ENCODE measurements around the gene SLC35B3. TPM values are rescaled to one million over a fixed set of nuclear protein-coding genes. Genes with fewer than 3 reads are reported as not detected.
A peak's percentile ranks its signal among the peaks of the same experiment; 100 is the strongest.

The SLC35B3 gene
- total RNA-seq (2021; ENCODE audit: unreplicated experiment) = 8.6 TPM
- polyA plus RNA-seq (2012) = 5.8 and 7.8 TPM in 2 replicates
- Bru-seq, nascent RNA = percentile 82 among the genes with signal in this experiment
- BruChase-seq, experiment 1, labeled RNA remaining after a 6-hour chase = percentile 75 among the genes with signal in this experiment
- percentile 75 among the genes with signal in this experiment for BruChase-seq, experiment 2, labeled RNA remaining after a 2-hour chase
- long read RNA-seq, transcript SLC35B3-202 (11 exons, 1,973 nt) = major isoform, 10 of 21 reads
- long read RNA-seq, partial matches to known transcripts = 1 of 21 reads
- long read RNA-seq, other reads (novel, unspliced or antisense) = 10 of 21 reads

GRCh38 chr6:8435093-8435844 lies at the start of gene SLC35B3:
SLC35B3 (minus strand) TSS chr6:8435545.
- intact Hi-C loops (cut with micrococcal nuclease) = loop anchor here (2.0 kb wide), 1 partner anchor 1996 kb away; no protein-coding TSS in a partner anchor
- CTCF ChIA-PET = no interaction called here
- ATAC-seq = peak; percentile 99
- TF ChIP-seq, protein P1, sequence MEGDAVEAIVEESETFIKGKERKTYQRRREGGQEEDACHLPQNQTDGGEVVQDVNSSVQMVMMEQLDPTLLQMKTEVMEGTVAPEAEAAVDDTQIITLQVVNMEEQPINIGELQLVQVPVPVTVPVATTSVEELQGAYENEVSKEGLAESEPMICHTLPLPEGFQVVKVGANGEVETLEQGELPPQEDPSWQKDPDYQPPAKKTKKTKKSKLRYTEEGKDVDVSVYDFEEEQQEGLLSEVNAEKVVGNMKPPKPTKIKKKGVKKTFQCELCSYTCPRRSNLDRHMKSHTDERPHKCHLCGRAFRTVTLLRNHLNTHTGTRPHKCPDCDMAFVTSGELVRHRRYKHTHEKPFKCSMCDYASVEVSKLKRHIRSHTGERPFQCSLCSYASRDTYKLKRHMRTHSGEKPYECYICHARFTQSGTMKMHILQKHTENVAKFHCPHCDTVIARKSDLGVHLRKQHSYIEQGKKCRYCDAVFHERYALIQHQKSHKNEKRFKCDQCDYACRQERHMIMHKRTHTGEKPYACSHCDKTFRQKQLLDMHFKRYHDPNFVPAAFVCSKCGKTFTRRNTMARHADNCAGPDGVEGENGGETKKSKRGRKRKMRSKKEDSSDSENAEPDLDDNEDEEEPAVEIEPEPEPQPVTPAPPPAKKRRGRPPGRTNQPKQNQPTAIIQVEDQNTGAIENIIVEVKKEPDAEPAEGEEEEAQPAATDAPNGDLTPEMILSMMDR (IDR thresholded peaks at IDR 0.05 in 2 of 3, conservative IDR thresholded peaks at IDR 0.05 in 1 of 3; ENCODE audit: borderline replicate concordance in 1 of 3, insufficient read depth in 1 of 3, low read depth in 2 of 3, low read length in 2 of 3) = no peak
- TF ChIP-seq SIN3A (IDR thresholded peaks at IDR 0.05; ENCODE audit: low read depth) (peak; percentile 82), FOSL1 (IDR thresholded peaks at IDR 0.05; ENCODE audit: low read depth) (no peak), JUND (IDR thresholded peaks at IDR 0.05) (no peak), SP1 (IDR thresholded peaks at IDR 0.05; ENCODE audit: low read depth) (no peak), TCF7L2 (IDR thresholded peaks at IDR 0.05; ENCODE audit: borderline replicate concordance, extremely low read depth, insufficient read depth, insufficient read length) (no peak), ELF1 (IDR thresholded peaks at IDR 0.05; ENCODE audit: borderline replicate concordance, low read depth) (peak; percentile 92), EGR1 (IDR thresholded peaks at IDR 0.05; ENCODE audit: low read depth) (no peak), CEBPB (IDR thresholded peaks at IDR 0.05; ENCODE audit: low read depth) (no peak), EZH2phosphoT487 (IDR thresholded peaks at IDR 0.05; ENCODE audit: borderline replicate concordance) (no peak), SRF (IDR thresholded peaks at IDR 0.05; ENCODE audit: low read depth) (no peak), POLR2AphosphoS5 (IDR thresholded peaks at IDR 0.05; ENCODE audit: low read depth, low read length) (peak; percentile 94), RAD21 (IDR thresholded peaks at IDR 0.05; ENCODE audit: low read depth) (no peak), POLR2A (IDR thresholded peaks at IDR 0.05; ENCODE audit: borderline replicate concordance, extremely low read depth, insufficient read depth, insufficient read length) (peak; percentile 84), EZH2 (IDR thresholded peaks at IDR 0.05) (no peak), ZFX (IDR thresholded peaks at IDR 0.05) (peak; percentile 94)
- TF ChIP-seq, protein P2, sequence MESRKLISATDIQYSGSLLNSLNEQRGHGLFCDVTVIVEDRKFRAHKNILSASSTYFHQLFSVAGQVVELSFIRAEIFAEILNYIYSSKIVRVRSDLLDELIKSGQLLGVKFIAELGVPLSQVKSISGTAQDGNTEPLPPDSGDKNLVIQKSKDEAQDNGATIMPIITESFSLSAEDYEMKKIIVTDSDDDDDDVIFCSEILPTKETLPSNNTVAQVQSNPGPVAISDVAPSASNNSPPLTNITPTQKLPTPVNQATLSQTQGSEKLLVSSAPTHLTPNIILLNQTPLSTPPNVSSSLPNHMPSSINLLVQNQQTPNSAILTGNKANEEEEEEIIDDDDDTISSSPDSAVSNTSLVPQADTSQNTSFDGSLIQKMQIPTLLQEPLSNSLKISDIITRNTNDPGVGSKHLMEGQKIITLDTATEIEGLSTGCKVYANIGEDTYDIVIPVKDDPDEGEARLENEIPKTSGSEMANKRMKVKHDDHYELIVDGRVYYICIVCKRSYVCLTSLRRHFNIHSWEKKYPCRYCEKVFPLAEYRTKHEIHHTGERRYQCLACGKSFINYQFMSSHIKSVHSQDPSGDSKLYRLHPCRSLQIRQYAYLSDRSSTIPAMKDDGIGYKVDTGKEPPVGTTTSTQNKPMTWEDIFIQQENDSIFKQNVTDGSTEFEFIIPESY (IDR thresholded peaks at IDR 0.05; ENCODE audit: extremely low read depth, insufficient replicate concordance, low read length) = no peak
- TF ChIP-seq, protein P3, sequence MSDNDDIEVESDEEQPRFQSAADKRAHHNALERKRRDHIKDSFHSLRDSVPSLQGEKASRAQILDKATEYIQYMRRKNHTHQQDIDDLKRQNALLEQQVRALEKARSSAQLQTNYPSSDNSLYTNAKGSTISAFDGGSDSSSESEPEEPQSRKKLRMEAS (IDR thresholded peaks at IDR 0.05) = peak; percentile 72
- TF ChIP-seq, protein P4, sequence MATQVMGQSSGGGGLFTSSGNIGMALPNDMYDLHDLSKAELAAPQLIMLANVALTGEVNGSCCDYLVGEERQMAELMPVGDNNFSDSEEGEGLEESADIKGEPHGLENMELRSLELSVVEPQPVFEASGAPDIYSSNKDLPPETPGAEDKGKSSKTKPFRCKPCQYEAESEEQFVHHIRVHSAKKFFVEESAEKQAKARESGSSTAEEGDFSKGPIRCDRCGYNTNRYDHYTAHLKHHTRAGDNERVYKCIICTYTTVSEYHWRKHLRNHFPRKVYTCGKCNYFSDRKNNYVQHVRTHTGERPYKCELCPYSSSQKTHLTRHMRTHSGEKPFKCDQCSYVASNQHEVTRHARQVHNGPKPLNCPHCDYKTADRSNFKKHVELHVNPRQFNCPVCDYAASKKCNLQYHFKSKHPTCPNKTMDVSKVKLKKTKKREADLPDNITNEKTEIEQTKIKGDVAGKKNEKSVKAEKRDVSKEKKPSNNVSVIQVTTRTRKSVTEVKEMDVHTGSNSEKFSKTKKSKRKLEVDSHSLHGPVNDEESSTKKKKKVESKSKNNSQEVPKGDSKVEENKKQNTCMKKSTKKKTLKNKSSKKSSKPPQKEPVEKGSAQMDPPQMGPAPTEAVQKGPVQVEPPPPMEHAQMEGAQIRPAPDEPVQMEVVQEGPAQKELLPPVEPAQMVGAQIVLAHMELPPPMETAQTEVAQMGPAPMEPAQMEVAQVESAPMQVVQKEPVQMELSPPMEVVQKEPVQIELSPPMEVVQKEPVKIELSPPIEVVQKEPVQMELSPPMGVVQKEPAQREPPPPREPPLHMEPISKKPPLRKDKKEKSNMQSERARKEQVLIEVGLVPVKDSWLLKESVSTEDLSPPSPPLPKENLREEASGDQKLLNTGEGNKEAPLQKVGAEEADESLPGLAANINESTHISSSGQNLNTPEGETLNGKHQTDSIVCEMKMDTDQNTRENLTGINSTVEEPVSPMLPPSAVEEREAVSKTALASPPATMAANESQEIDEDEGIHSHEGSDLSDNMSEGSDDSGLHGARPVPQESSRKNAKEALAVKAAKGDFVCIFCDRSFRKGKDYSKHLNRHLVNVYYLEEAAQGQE (IDR thresholded peaks at IDR 0.05; ENCODE audit: low read depth) = no peak

More at GRCh38 chr6:8435093-8435844, at the start of gene SLC35B3:
- peak within 1 kb of the TSS; percentile 40 for H2AFZ ChIP-seq (ENCODE audit: low read depth, low read length, poor library complexity, severe bottlenecking)
- ChIA-PET RAD21 (ENCODE audit: low non-redundant PET in 1 of 2, low total read pairs in 2 of 2, uncharacterized antibody in 2 of 2, unreplicated experiment in 2 of 2) (no interaction called here), POLR2A (no interaction called here)
- no peaks in the 10 kb centered on the region for H4K20me1 ChIP-seq (ENCODE audit: insufficient read depth)
- BruUV-seq (replicated peaks) = TSS peak; percentile 67
- no peaks in the 10 kb centered on the region for H3K9me3 ChIP-seq (ENCODE audit: control insufficient read depth in 1 of 2, insufficient read depth in 1 of 2, low read depth in 1 of 2, low read length in 2 of 2)
- no peaks in the 10 kb centered on the region for H3K27me3 ChIP-seq (ENCODE audit: insufficient read depth, low read length)
- peak within 1 kb of the TSS; percentile 67 to 89 for H3K4me3 ChIP-seq (replicated peaks in 1 of 2; ENCODE audit: low read depth in 1 of 2, low read length in 2 of 2)
- DNase-seq (ENCODE audit: low read depth, low spot score) = peak; percentile 74
- peaks cover 2 to 15% of the 10 kb centered on the region in 2 experiments; a peak in 3 of 4 replicates for H3K4me1 ChIP-seq (ENCODE audit: control insufficient read depth in 1 of 2, insufficient read depth in 2 of 2, low read length in 2 of 2)
- H3K79me2 ChIP-seq (ENCODE audit: insufficient read depth, low read length) = peaks cover 29% of the 10 kb centered on the region
- H3K9me2 ChIP-seq (ENCODE audit: insufficient read depth) = no peaks in the 10 kb centered on the region; the same call in 1 of the 2 replicates
- peak within 1 kb of the TSS; percentile 70 for H3K27ac ChIP-seq (ENCODE audit: low read depth, low read length)
- peak within 1 kb of the TSS; percentile 82 for H3K4me2 ChIP-seq (ENCODE audit: low read length)
- no peaks in the 10 kb centered on the region for H3K36me3 ChIP-seq (ENCODE audit: control insufficient read depth in 1 of 2, insufficient read depth in 2 of 2, low read length in 2 of 2)
- H3K9ac ChIP-seq (ENCODE audit: low read length) = peak within 1 kb of the TSS; percentile 85
